ENCODE results near the gene NECTIN1. TPM values are rescaled to one million over a fixed set of nuclear protein-coding genes. Genes with fewer than 3 reads are reported as not detected.

NECTIN1 gene
- total and polyA plus RNA-seq, 2 donors (not counting 3 experiments of a cell fraction or from before 2014, with no cell fraction given), result 10.8 to 23.6 TPM

GRCh38 chr11:119688356-119688755, 40.6 kb downstream of the NECTIN1 start:
- no peak for DNase-seq (ENCODE audit: low read depth, low spot score)
- FAIRE-seq, result no peak
- Histone ChIP-seq H4K20me1 (replicated peaks; ENCODE audit: control insufficient read depth, extremely low read depth, insufficient read depth, low read length) (no peaks in the 10 kb centered on the region), H3K9me1 (replicated peaks; ENCODE audit: control insufficient read depth, extremely low read depth, insufficient read depth, low read length) (no peaks in the 10 kb centered on the region), H3K4me3 (replicated peaks in 1 of 3; ENCODE audit: insufficient read depth in 1 of 3, low read depth in 1 of 3, low read length in 3 of 3) (no peak overlapping the region), H3K9ac (replicated peaks; ENCODE audit: extremely low read depth, insufficient read depth, low read length) (no peak overlapping the region), H2AFZ (ENCODE audit: low read depth, low read length) (no peak overlapping the region), H3K4me1 (ENCODE audit: control insufficient read depth, extremely low read depth, insufficient read depth, low read length) (peaks cover 17% of the 10 kb centered on the region), H3K27me3 (ENCODE audit: control insufficient read depth in 2 of 2, insufficient read depth in 2 of 2, low read length in 2 of 2) (no peaks in the 10 kb centered on the region), H3K27ac (ENCODE audit: insufficient read depth, low read depth, low read length) (no peak overlapping the region), H3K79me2 (ENCODE audit: control insufficient read depth, insufficient read depth, low read length) (no peaks in the 10 kb centered on the region), H3K4me2 (ENCODE audit: insufficient read depth, low read length) (no peak overlapping the region), H3K36me3 (ENCODE audit: control insufficient read depth in 2 of 2, extremely low read depth in 1 of 2, insufficient read depth in 2 of 2, low read length in 2 of 2) (no peaks in the 10 kb centered on the region), H3K9me3 (replicated peaks; ENCODE audit: control insufficient read depth, insufficient read depth, low read length) (no peaks in the 10 kb centered on the region)
- intact Hi-C loops (cut with micrococcal nuclease) (no loop called here), dilution Hi-C loops (cut with MboI; ENCODE audit: extremely low pct_ligation_motif_present, low sequenced_read_pairs) (no loop called here)
- BruUV-seq (replicated peaks), result no TSS peak
- ChIA-PET CTCF (interaction anchor here (1.4 to 2.0 kb wide), 2 partner anchors 33 to 41 kb away, joined by 3 to 4 read pairs; partner anchors contain the start of gene NECTIN1), POLR2A (no interaction called here)
- no peak for TF ChIP-seq EZH2 (IDR thresholded peaks at IDR 0.05; ENCODE audit: borderline replicate concordance, low read depth, low read length, severe bottlenecking)
- no peak for TF ChIP-seq FOS (IDR thresholded peaks at IDR 0.05; ENCODE audit: borderline replicate concordance, insufficient read depth, low read length)
- no peak for TF ChIP-seq MYC (IDR thresholded peaks at IDR 0.05; ENCODE audit: low read depth, low read length)
- no peak for TF ChIP-seq MAX (IDR thresholded peaks at IDR 0.05; ENCODE audit: insufficient read depth, insufficient read length)
- no peak for TF ChIP-seq POLR2AphosphoS5 (IDR thresholded peaks at IDR 0.05; ENCODE audit: insufficient read depth, low read depth, low read length)

GRCh38 chr11:119687373-119688046, 41.5 kb downstream of the NECTIN1 start:
- POLR2A ChIA-PET, result no interaction called here
- H3K27me3 ChIP-seq (ENCODE audit: control insufficient read depth in 2 of 2, insufficient read depth in 2 of 2, low read length in 2 of 2), result no peaks in the 10 kb centered on the region
- H2AFZ ChIP-seq (ENCODE audit: low read depth, low read length), result no peak overlapping the region
- dilution Hi-C loops (cut with MboI; ENCODE audit: extremely low pct_ligation_motif_present, low sequenced_read_pairs), result no loop called here
- H3K9ac ChIP-seq (replicated peaks; ENCODE audit: extremely low read depth, insufficient read depth, low read length), result no peak overlapping the region
- no peaks in the 10 kb centered on the region for H3K36me3 ChIP-seq (ENCODE audit: control insufficient read depth in 2 of 2, extremely low read depth in 1 of 2, insufficient read depth in 2 of 2, low read length in 2 of 2)
- BruUV-seq (replicated peaks), result no TSS peak
- CTCF ChIA-PET, result interaction anchor here (1.4 to 2.0 kb wide), 2 partner anchors 34 to 41 kb away, joined by 3 to 4 read pairs; partner anchors contain the start of gene NECTIN1
- FAIRE-seq (no peak), DNase-seq (ENCODE audit: low read depth, low spot score) (no peak)
- H3K9me1 ChIP-seq (replicated peaks; ENCODE audit: control insufficient read depth, extremely low read depth, insufficient read depth, low read length), result no peaks in the 10 kb centered on the region
- no peak overlapping the region for H3K4me2 ChIP-seq (ENCODE audit: insufficient read depth, low read length)
- intact Hi-C loops (cut with micrococcal nuclease), result no loop called here
- no peaks in the 10 kb centered on the region for H3K79me2 ChIP-seq (ENCODE audit: control insufficient read depth, insufficient read depth, low read length)
- H3K27ac ChIP-seq (ENCODE audit: insufficient read depth, low read depth, low read length), result no peak overlapping the region
- no peak overlapping the region for H3K4me3 ChIP-seq (replicated peaks in 1 of 3; ENCODE audit: insufficient read depth in 1 of 3, low read depth in 1 of 3, low read length in 3 of 3)
- no peak for TF ChIP-seq EZH2 (IDR thresholded peaks at IDR 0.05; ENCODE audit: borderline replicate concordance, low read depth, low read length, severe bottlenecking)
- TF ChIP-seq JUN (IDR thresholded peaks at IDR 0.05; ENCODE audit: borderline replicate concordance, insufficient read depth, insufficient read length, low read depth), result no peak
- no peak for TF ChIP-seq POLR2AphosphoS5 (IDR thresholded peaks at IDR 0.05; ENCODE audit: insufficient read depth, low read depth, low read length)
- no peak for TF ChIP-seq POLR2A (IDR thresholded peaks at IDR 0.05; ENCODE audit: low read depth, low read length)
- TF ChIP-seq MYC (IDR thresholded peaks at IDR 0.05; ENCODE audit: low read depth, low read length), result no peak
- no peak for TF ChIP-seq MAX (IDR thresholded peaks at IDR 0.05; ENCODE audit: insufficient read depth, insufficient read length)
- no peak for TF ChIP-seq FOS (IDR thresholded peaks at IDR 0.05; ENCODE audit: borderline replicate concordance, insufficient read depth, low read length)
- no peak for TF ChIP-seq GATA2 (IDR thresholded peaks at IDR 0.05; ENCODE audit: insufficient read depth, insufficient read length, low read depth, low read length)
- TF ChIP-seq, protein P1, sequence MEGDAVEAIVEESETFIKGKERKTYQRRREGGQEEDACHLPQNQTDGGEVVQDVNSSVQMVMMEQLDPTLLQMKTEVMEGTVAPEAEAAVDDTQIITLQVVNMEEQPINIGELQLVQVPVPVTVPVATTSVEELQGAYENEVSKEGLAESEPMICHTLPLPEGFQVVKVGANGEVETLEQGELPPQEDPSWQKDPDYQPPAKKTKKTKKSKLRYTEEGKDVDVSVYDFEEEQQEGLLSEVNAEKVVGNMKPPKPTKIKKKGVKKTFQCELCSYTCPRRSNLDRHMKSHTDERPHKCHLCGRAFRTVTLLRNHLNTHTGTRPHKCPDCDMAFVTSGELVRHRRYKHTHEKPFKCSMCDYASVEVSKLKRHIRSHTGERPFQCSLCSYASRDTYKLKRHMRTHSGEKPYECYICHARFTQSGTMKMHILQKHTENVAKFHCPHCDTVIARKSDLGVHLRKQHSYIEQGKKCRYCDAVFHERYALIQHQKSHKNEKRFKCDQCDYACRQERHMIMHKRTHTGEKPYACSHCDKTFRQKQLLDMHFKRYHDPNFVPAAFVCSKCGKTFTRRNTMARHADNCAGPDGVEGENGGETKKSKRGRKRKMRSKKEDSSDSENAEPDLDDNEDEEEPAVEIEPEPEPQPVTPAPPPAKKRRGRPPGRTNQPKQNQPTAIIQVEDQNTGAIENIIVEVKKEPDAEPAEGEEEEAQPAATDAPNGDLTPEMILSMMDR (IDR thresholded peaks at IDR 0.05; ENCODE audit: extremely low read depth in 1 of 2, insufficient read depth in 1 of 2, low read depth in 1 of 2, low read length in 2 of 2), result no peak
- no peaks in the 10 kb centered on the region for H4K20me1 ChIP-seq (replicated peaks; ENCODE audit: control insufficient read depth, extremely low read depth, insufficient read depth, low read length)
- H3K9me3 ChIP-seq (replicated peaks; ENCODE audit: control insufficient read depth, insufficient read depth, low read length), result no peaks in the 10 kb centered on the region
- peaks cover 17% of the 10 kb centered on the region for H3K4me1 ChIP-seq (ENCODE audit: control insufficient read depth, extremely low read depth, insufficient read depth, low read length)

Data from endothelial cell of umbilical vein (primary cell).